KBM-7 (cell line): Measurements from ENCODE around the gene ENHO.
A peak's percentile ranks its signal among the peaks of the same experiment; 100 is the strongest.

Experiments used
- DNase-seq: peaks from one replicate; pipeline ENCODE4 v3.0.0-alpha.2; 2015
- in situ Hi-C: fragments of 300-500 bp; cut with MboI; formaldehyde crosslinking; loops from 2 replicates; pipeline ENCODE4 v1.14.3; 2020; ENCODE audit warnings: low sequenced_read_pairs, low pct_unique_long_range_greater_than_20kb, mixed read lengths

Gene ENHO

DNA sequence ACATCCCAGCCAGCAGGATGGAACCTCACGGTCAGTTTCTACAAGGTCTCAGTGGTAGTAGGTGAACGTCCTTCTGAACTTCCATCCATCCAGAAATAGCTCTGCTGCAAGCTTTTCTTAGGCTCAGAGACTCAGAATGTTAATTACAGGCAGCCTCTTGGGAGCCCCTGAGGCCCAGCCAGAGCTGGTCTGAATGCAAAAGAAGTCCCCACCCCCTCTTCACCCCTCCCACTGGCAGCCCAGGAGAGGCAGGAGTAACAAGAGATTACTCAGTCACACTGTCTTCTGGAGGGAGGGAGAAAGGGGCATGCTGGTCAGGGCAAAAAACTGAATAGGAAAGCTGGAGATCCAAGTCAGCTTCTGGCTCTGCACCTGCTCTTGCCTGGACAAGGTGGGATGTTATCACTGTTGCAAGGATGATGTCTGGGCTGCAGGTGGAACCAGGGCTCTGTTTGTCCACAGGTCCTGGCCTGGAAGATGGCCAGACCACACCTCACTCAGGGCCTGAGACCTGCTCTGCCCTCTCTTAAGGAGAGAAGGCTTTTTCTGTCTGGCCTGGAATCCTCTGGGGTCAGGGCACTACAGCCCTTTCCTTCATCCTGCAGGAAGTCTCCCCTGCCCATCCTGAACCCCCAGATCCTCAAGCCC lies 9.1 kb downstream of the ENHO start:
- no peak for DNase-seq
- in situ Hi-C loops: no loop called here

DNA sequence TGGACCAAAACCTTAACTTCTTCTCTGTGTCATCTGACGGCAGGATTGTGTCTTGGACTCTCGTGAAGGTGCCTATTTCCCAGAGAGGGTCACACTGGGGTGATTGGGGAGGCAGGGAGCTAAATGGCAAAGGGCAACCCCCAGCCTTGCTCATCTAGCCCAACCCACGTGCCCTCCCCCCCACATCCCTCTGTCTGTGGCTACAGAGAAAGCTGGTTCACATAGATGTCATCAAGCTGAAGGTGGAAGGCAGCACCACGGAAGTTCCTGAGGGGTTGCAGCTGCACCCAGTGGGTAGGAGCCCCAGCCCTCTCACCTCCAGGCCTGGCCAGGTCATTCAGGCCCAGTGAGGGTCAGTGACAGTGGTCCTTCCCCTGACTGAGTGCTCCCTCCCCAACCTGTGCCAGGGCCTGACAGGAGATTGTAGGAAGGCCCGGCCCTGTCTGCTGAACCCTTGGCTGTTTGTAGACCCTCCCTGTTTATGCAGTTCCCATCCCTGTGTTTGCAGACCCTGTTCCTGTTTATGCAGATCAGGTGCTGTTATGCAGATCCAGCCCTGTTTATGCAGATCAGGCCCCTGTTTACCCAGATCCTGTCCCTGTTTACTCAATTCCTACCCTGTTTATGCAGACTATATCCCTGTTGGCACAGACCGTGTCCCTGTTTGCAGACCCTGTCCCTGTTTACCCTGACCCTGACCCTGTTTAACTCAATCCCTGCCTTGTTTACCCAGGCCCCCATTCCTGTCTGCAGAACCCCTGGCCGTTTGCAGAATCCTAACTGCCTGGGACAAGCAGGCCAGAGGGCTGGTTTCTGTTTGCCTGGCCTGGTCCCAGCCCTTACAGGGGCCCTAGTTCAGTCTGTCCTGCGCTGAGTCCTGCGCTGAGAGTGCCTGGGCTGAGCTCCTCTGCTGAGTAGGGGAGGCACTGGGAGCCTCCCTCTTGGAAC lies 10.4 kb downstream of the ENHO start:
- in situ Hi-C loops: no loop called here
- no peak for DNase-seq

DNA sequence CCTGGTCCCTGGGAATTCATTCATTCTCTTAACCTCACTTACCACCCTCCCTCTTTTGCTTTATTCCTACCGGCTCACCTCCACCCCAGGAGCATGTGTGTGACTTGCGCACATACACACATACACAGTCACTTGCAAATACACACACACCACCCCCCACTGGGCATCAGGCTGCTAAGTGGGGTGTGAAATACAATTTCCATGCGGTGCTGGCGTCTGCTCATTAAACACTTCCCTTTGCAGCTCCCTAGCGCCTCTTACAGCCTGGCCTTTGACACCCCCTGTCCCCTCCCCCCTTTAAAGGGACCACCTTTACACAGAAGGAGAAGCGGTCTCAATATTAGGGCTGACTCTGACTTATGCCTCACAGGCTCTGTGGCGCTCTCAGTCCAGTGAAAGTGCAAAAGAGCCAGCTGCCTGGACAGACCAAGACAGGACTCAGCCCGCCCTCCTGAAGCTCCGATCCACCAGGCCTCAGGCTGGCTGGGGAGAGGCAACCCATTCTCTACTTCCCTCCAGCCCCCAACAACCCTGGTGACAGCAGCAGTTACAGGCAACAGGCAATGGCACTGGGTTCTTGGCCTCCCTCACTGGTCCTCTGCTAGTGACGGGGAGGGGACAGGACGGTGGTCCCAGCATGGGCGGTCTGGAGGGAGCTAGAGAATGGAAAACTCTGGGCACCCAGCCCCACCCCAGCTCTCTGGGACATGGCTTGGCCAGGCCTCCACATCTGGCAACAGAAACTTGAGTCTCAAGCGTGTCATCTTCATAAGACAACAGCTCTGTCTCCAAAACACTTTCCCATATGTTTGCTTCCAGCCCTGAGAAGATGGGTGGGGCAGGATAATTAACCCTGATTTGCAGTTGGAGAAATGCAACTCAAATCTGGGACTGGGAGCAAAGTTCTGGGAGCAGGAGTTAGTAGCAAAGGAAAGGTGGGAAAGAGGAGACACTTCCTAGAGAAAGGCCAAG lies 12.0 kb downstream of the ENHO start:
- no peak for DNase-seq
- in situ Hi-C loops: no loop called here

DNA sequence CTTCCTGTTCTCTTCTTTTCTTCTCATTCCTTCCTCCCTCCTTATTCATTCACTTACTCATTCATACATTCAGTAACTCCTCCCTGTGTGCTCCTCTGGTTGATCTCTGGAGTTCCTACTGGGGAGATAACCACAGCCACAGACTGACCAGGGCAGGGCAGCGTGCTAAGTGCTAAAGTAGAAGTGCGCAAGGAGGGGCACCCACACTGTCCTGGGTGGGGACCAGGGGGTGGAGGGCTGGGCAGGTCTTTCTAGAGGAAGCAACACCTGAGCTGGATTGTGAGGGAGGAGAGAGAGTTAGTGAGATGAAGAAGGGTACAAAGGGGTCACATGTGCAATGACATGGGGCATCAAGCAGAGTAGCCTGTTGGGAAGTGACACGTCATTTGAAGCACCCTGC lies 13.8 kb downstream of the ENHO start:
- in situ Hi-C loops: no loop called here
- no peak for DNase-seq

DNA sequence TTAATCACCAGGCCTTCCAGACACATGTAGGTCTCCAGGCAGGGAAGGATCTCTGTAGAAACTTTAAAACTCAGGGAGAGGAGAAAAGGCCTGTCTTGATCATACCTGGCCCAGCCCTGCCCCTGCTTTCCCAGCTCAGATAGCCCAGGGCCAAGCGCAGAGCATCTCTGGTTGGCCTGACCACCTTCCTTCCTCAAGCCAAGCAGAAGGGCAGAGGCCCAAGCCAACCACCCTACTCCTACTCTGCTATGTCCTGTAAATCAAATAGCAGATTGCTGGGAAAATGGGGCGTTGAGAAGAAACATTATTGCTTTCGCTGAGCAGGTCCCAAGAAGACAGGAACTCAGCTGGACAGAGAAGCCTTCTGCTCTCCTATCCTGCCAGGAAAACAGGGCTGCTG lies 14.3 kb downstream of the ENHO start:
- in situ Hi-C loops: no loop called here
- no peak for DNase-seq

DNA sequence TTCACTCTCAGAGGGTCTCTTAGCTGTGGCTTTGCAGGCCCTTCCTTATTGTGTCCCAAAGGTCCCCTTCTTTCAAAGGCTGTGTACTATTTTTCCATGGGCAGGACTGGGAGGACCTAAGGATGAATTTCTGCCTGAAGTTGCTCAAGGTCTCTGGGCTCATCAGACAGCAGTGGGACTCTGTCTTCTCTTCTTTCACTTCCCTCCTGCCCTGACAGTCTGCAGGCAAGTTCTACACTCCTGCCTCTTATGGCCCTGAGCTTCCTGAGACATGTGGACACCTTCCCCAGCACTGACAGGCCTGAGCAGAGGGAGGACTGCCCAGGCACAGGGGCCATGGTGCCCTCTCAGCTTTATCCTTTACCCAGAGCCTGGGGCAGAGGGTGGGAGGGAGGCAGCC lies 14.8 kb downstream of the ENHO start:
- DNase-seq: no peak
- in situ Hi-C loops: no loop called here

DNA sequence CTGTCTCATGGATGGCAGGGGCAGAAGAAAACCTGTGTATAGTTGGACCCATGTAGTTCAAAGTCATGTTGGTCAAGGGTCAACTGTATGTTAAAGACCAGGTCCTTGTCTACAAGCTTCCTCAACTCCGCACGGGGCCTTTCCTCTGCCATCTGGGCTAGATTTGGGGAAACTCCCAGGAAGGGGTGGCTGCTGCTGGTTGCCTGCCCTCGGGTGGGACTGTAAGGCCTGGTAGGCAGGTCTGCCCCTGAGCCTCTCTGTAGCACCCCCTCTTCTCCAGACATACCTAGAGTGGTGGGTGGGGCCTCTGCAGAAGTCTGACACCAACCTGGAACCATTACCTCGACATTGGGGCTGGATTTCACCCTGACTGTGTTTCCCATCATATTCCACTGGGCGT lies 15.2 kb downstream of the ENHO start:
- in situ Hi-C loops: no loop called here
- DNase-seq: no peak

DNA sequence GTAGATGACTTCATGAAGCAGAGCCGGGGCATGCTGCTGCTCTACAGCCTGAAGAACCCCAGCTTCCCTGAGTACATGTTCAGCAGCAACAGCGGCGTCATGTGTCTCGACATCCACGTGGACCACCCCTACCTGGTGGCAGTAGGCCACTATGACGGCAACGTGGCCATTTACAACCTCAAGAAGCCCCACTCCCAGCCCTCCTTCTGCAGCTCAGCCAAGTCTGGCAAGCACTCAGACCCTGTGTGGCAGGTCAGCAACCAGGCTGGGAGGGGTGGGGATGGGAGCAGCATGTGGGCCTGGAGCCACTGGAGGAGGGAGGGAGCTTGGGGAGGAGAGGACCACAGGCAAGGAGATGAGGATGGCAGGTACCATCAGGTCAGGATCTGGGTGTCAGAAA lies 16.2 kb downstream of the ENHO start:
- in situ Hi-C loops: no loop called here
- no peak for DNase-seq

DNA sequence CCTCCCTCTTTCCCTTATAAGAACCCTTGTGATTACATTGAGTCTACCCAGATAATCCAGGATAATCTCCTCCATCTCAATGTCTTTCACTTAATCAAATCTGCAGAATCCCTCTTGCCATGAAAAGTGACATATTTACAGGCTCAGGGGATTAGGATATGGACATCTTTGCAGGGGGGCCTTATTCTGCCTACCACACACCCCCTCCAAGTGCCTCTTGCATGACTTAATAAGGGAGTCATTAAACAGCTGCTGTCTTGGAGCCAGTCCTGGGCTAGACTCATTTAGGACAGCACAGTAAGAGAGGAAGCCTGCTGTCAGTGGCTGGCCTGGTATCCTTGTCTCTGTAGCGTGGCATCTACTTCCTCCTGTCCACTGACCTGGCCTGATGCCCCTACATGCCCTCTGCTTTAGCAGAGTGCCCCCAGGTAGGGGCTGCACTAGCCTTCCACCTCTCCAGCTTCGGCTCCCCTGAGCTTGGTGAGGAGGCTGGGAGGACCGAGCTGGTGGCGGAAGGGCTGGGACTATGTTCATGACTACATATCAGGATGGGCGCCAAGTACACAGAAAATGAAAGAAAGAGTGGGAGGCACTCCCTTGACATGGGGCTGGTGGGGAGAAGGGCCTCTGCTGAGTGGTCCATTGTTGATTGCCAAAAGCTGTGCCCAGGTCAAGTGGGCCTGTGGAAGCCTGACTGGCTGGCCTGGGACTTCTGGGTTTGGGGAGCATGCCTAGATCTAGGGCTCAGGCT lies 17.2 kb downstream of the ENHO start:
- in situ Hi-C loops: no loop called here
- no peak for DNase-seq

DNA sequence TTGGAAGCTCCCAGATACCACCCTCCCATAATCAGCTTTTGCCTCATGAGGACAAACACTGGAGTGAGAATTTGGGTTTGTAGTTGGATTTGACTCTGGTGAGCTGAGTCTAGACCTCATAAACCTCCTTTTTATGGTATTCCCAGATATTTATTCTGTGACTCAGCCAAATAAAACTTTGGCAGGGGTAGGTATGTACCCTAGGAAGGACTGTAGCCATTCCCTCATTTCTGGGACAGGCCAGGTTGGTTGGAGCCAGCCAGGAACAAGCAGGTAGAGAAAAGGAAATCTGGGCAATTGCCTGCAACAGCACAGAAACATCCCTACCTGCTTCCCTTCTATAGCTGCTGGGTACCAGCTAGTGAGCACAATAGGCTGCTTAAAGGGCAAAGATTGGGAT lies 19.4 kb downstream of the ENHO start:
- no peak for DNase-seq
- in situ Hi-C loops: no loop called here

DNA sequence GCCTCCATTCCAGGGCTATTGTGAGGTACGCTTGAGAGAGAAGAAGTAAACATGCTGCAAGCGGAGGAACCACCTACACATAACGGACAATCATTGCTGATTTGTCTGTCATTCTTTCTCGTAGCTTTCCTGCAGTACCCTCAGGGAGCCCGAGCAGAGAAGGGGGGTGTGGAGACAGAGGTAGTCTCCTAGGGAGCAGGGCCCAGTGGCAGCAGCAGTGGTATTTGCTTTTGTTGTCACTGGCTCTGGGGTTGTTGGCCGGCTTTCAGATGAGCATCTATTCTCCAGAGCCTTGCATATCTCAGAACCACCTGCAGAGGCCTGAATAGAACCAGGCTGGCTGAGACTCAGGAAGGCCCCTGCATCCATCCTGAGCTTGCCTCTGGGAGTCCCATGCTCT lies 19.9 kb downstream of the ENHO start:
- DNase-seq: no peak
- in situ Hi-C loops: no loop called here

DNA sequence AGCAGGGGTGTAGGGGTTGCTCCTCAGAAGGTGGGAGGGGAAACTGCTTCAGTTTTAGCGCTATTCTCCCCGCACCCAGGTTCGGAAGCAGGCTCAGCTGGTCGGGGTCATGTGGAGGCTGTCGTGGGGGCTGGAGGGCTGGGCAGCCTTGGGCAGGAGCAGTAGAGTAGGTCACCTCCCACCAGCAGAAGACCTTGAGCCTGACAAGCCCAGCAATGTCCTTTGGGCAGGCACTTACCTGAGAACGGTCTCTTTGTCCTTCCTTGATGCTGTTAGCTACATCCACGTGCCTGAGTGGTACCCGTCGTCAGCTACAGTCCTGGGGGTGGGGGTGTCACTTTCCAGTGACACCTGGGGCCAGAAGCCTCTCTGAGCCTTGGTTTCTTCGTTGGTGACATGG lies 20.3 kb downstream of the ENHO start:
- in situ Hi-C loops: no loop called here
- no peak for DNase-seq

DNA sequence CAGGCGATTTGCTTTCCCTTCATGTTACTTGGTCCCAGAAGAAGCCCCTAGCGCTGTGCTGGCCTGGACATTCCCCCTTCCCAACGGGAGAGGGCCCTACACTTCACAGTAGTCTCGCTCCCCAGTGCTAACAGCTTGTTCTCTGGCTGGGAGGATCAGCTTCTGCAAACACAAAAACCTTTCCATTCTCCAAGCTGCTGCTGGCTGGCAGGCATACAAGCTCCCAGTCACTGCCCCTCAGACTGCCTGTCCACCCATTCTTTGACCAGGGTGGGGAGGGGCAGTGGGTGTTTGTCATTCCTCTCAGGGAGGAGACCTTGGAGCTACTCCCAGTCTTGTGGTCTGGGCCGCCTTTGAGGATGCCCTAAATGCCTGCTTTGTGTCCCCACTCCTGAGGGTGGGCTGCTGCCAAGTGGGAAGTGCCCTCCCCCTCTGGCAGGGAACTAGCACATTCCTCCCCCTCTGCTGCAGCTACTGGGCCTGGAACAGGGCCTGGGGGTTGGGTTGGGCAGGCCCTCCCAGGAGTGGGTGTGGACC lies 20.8 kb downstream of the ENHO start:
- in situ Hi-C loops: no loop called here

DNA sequence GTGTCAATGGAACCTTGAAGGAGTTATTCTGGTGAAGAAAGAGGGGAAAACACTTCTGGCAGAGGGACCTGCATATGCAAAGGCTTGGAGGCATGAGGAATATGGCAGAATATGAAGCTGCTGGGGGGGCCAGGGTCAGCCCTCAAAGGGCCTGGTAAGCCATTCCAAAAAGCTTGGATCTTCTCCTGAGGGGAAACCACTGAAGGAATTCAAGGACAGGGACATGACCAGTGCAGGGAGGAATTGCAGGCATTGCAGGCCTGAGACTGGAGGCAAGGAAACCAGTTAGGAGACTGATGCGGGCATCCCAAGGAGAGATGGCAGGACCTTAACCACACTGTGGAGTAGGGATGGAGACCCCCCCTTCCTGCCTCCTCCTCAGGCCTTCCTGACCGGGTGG lies 21.4 kb downstream of the ENHO start:
- in situ Hi-C loops: no loop called here
- DNase-seq: no peak

More for the DNA sequence above, 20.8 kb downstream of the ENHO start:
- DNase-seq: no peak

DNA sequence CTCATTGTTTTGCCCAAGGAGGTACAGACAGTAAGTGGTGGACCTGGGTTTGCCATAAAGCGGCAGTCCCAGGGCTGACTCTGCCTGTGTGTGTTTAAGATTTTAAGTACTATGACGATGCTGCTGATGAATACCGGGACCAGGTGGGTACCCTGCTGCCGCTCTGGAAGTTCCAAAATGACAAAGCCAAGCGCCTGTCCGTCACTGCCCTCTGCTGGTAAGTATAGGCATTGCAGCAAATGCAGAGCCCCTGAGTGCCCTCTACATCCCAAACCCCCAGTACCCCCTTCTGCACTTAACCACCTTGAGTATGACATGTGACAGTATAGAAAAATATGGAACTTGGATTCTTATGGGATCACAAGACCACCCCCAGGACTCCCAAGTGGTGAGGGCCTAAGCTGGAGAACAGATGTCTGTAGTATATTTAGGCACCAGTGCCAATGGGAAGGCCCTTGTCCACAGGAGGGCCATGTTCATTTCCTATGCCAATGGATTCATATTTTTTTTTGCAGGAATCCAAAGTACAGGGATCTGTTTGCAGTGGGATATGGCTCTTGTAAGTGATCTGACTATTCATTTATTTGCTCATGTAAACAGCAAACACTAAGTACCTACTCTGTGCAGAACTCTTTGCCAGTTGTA lies 22.0 kb downstream of the ENHO start:
- in situ Hi-C loops: no loop called here
- peak; percentile 74 for DNase-seq

DNA sequence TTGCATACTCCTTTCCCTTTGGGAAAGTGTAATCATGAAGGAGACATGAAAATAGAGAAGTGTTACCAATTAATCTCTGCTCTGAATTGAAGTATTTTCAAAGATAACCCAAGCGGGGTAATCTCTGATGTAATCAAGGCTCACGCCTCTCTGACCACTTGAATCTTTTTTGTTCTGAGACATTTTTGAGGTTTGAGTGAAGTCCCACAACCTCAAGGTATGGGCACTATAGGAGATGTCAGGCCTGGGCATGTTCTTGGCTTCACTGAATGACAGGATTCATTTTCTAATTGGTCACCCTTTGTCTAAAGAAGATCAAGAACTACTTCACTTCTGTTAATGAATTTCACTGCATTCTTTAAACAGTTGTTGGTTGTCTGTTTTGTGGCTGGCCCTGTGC lies 23.7 kb downstream of the ENHO start:
- in situ Hi-C loops: loop anchor here (10.0 kb wide), 1 partner anchor 64 kb away; no protein-coding TSS in a partner anchor
- DNase-seq: no peak

DNA sequence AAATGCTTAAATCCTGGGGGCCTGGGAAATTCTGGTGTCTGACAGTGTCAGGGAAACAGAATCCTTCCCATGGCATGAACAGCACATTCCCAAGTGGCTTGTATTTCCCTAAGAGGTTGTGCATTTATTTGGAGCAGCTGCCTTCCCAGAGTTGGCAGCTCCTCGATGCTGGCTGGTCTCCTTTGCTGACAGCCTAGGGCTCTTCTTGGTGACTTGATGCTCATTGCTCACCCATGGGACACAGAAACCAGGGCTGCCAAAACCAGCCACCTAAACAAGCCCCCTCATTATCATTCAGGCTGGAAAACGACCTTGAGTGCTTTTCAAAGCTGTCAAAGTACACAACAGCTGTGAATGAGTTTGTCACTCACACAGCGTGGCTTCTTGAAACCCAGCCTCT lies 24.2 kb downstream of the ENHO start:
- no peak for DNase-seq
- in situ Hi-C loops: loop anchor here (10.0 kb wide), 1 partner anchor 64 kb away; no protein-coding TSS in a partner anchor

DNA sequence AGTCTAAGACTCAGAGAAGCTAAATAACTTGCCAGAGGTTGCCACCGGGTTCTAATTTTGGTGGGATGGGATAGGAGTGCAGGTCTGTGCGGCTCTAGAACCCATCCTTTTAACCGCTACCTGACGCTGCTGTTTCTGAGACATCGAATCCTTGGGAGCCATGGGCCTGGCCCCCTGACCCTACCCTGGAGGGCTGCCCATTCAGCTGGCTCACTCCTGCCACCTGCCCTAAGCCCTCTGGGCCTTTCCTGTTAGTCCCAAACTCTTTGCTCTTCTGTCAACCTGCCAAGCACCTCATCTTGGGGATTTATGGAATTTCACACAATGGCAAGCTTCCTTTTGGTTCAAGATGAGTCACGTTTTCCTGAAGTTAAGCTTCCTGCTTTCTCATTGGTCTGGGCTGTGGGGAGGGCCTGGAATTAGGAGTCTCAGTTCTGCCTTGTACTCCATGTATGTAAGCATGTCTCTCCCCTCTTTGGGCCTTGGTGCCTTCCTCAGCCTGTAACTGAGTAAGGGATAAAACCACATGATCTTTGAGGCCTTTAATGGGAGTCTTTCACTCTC lies 26.6 kb downstream of the ENHO start:
- no peak for DNase-seq
- in situ Hi-C loops: loop anchor here (10.0 kb wide), 1 partner anchor 61 kb away; no protein-coding TSS in a partner anchor
